Measurements from ENCODE around the gene NTM. TPM values are rescaled to one million over a fixed set of nuclear protein-coding genes. Genes with fewer than 3 reads are reported as not detected.

Gene NTM
- polyA plus RNA-seq, 4 donors: 36.2 to 52.4 (median 44.4) TPM

- DNase-seq (ENCODE audit: low read depth in 4 of 4, low spot score in 3 of 4): no peak
These were observed 553.6 kb downstream of the NTM start for GRCh38 chr11:131924001-131924400.

GRCh38 chr11:131924457-131925201, 554.2 kb downstream of the NTM start:
- no peak for DNase-seq (ENCODE audit: low read depth in 4 of 4, low spot score in 3 of 4)

- DNase-seq (ENCODE audit: low read depth in 4 of 4, low spot score in 3 of 4): no peak
These were observed 555.4 kb downstream of the NTM start for GRCh38 chr11:131925829-131926228.

- no peak for DNase-seq (ENCODE audit: low read depth in 4 of 4, low spot score in 3 of 4)
These were observed 558.6 kb downstream of the NTM start for GRCh38 chr11:131928992-131929391.

- no peak for DNase-seq (ENCODE audit: low read depth in 4 of 4, low spot score in 3 of 4)
These were observed 562.3 kb downstream of the NTM start for GRCh38 chr11:131932584-131933325.

- no peak for DNase-seq (ENCODE audit: low read depth in 4 of 4, low spot score in 3 of 4)
These were observed 563.6 kb downstream of the NTM start for GRCh38 chr11:131934006-131934405.

GRCh38 chr11:131938351-131938751, 567.9 kb downstream of the NTM start:
- DNase-seq (ENCODE audit: low read depth in 4 of 4, low spot score in 3 of 4): no peak

GRCh38 chr11:131940126-131940525, 569.7 kb downstream of the NTM start:
- DNase-seq (ENCODE audit: low read depth in 4 of 4, low spot score in 3 of 4): no peak

GRCh38 chr11:131942878-131943277, 572.5 kb downstream of the NTM start:
- DNase-seq (ENCODE audit: low read depth in 4 of 4, low spot score in 3 of 4): no peak

- DNase-seq (ENCODE audit: low read depth in 4 of 4, low spot score in 3 of 4): no peak
These were observed 572.9 kb downstream of the NTM start for GRCh38 chr11:131943295-131943694.

GRCh38 chr11:131944736-131945135, 574.3 kb downstream of the NTM start:
- DNase-seq (ENCODE audit: low read depth in 4 of 4, low spot score in 3 of 4): no peak

GRCh38 chr11:131945706-131946105, 575.3 kb downstream of the NTM start:
- no peak for DNase-seq (ENCODE audit: low read depth in 4 of 4, low spot score in 3 of 4)

GRCh38 chr11:131947511-131947910, 577.1 kb downstream of the NTM start:
- DNase-seq (ENCODE audit: low read depth in 4 of 4, low spot score in 3 of 4): no peak

GRCh38 chr11:131951121-131951520, 580.7 kb downstream of the NTM start:
- no peak for DNase-seq (ENCODE audit: low read depth in 4 of 4, low spot score in 3 of 4)

GRCh38 chr11:131954146-131954545, 583.7 kb downstream of the NTM start:
- no peak for DNase-seq (ENCODE audit: low read depth in 4 of 4, low spot score in 3 of 4)

GRCh38 chr11:131955904-131956303, 585.5 kb downstream of the NTM start:
- no peak for DNase-seq (ENCODE audit: low read depth in 4 of 4, low spot score in 3 of 4)

GRCh38 chr11:131957201-131957600, 586.8 kb downstream of the NTM start:
- no peak for DNase-seq (ENCODE audit: low read depth in 4 of 4, low spot score in 3 of 4)

GRCh38 chr11:131957875-131958274, 587.5 kb downstream of the NTM start:
- DNase-seq (ENCODE audit: low read depth in 4 of 4, low spot score in 3 of 4): no peak

- no peak for DNase-seq (ENCODE audit: low read depth in 4 of 4, low spot score in 3 of 4)
These were observed 592.4 kb downstream of the NTM start for GRCh38 chr11:131962818-131963217.

GRCh38 chr11:131964698-131965483, 594.5 kb downstream of the NTM start:
- DNase-seq (ENCODE audit: low read depth in 4 of 4, low spot score in 3 of 4): no peak

GRCh38 chr11:131965504-131965903, 595.1 kb downstream of the NTM start:
- no peak for DNase-seq (ENCODE audit: low read depth in 4 of 4, low spot score in 3 of 4)
